Measurements from ENCODE around the gene CACNA1B.

- TF ChIP-seq CTCF (IDR thresholded peaks at IDR 0.05 in 8 of 11, conservative IDR thresholded peaks at IDR 0.05 in 3 of 11) (no peak), POLR2AphosphoS5 (IDR thresholded peaks at IDR 0.05) (no peak), POLR2A (IDR thresholded peaks at IDR 0.05) (no peak)
Measured at GRCh38 chr9:137967280-137967953, 89.8 kb downstream of the CACNA1B start.

Data from spleen (tissue), 7 donors.